Amniotic epithelial cell (primary cell): Measurements from ENCODE around the gene SCRT2.

Experiments used
- DNase-seq: peaks from one replicate; pipeline ENCODE4 v3.0.0-alpha.2; 2010; ENCODE audit warnings: low read depth

SCRT2 gene

DNA sequence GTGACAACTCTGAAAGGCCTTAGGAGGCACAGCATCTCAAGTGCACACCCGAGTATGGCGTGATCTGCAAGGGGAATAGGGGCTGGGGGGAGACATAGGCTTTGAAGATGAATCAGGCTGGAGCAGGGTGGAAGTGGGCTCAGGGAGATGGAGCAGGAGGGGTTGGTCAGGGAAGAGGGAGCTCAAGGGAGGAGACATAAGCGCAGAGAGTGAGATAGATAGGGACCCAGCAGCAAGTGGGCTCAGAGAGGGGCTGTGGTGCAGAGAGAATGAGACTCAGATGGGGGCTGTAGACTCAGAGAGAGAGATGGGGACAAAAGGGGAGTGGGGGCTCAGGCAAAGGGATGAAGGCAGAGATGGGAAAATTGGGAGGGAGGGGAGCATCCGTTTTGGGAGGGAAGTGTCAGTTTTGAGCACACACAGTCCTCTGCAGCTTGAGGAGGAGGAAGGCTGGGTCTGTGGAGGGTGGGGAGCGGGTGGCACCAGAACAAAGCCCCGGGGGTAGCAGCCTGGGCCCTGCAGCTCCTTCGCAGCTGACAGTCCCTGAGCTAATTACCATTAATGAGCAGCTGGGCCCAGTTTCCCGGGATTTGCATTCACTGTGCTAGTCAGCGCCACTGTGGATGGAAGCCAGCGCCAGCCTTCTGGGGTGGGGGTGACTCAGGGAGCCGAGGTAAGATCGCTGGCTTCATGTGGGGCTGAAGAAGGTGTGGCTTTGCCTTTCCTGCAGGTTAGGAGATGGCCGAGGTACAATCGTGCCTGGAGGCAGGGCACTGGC, 41.3 kb downstream of the SCRT2 start:
- DNase-seq = no peak

DNA sequence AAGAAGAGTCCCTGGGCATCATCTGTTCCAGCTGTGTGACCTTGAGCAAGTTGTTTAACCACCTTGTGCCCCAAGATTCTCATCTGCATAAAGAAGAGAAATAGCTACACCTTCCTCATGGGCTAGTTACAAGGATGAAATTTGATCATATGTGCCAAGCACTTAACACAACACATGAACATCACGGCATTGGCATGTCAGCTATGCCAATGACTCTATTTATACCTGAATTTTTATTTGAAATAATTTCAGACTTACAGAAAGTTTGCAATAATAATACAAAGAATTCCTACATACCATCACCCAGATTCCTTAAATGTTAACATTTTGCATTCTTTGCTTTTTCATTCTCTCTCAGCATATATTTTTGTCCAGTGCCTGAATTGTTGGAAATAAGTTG, 44.5 kb downstream of the SCRT2 start:
- no peak for DNase-seq

DNA sequence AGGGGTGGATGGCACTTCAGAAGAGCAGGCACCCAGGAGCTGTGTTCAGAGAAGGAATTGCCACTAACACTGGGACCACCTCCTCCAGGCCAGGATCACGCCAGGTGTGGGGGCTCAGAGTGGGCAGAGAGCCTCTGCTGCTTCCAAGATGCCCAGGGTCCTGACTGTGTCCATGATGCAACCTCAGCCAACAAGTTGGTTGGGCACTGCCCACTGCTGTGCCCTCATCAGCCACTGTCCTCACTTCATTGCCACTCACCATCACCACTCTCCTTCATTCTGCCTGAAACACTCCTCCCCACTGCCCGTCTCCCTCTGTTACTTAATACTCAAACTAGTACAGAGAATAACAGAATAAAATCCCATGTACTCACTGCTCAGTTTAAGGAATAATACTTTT, 49.0 kb downstream of the SCRT2 start:
- no peak for DNase-seq

DNA sequence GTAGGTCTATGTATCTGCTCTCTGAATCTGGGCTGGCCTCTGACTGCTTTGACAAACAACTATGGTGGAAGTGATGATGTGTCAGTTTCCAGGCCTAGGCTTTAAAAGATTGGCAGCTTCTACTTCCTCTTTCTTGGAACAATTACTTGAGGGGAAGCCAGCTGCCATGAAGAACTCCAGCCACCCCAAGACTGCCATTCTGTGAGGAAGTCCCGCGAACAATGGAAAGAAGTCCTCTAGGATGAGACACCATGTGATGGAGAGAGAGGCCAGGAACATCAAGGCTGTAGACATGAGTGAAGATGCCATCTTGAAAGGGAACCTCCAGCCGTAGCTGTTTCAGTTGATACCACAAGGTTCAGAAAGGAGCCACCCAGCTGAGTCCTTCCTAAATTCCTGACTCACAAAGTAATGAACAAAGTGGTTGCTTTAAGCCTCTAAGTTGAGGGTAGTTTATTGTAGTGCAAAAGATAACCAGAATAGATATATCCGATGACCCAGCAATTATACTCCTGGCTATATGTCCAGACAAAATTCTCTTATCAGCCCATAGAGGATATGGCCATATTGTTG, 50.2 kb downstream of the SCRT2 start:
- DNase-seq = no peak

DNA sequence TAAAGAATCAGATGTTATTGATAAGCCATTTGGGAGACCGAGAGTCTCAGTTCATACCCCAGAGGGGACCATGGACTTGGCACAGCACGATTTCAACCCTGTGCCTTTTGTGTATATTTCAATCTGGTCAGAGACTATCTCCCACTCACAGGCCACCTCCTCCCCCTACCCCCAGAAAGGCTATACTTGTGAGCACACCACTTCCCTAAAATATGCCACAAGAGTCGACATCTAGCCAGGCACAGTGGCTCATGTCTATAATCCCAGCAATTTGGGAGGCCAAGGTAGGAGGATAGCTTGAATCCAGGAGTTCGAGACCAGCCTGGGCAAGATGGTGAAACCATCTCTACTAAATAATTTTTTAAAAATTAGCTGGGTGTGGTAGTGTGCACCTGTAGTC, 51.9 kb downstream of the SCRT2 start:
- no peak for DNase-seq

DNA sequence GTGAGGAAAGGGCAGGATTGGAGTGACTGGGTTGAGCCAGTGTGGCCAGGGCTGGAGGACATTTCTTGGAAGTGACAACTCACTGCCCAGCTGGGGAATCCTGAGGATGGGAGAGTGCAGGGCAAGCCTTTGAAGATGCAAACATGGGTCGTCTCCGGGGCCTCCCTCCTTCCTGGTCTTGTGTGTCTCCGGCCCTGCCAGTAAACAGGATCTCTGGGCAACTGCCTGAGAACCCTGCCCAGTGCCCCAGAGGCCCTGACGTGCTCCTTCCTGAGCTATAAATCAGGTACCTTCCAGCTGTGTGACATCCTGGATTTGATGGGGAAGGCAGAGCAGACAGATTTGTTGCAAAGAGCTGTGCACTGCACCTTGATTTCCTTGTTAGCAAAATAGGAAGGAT, 52.6 kb downstream of the SCRT2 start:
- no peak for DNase-seq

- no peak for DNase-seq
Measured at GRCh38 chr20:622161-622560, 53.4 kb downstream of the SCRT2 start.

- peak; percentile 15 for DNase-seq
Measured at GRCh38 chr20:621125-621756, 54.4 kb downstream of the SCRT2 start.

- no peak for DNase-seq
Measured at GRCh38 chr20:620246-620645, 55.4 kb downstream of the SCRT2 start.

- DNase-seq = no peak
Measured at GRCh38 chr20:618980-619379, 56.6 kb downstream of the SCRT2 start.

DNA sequence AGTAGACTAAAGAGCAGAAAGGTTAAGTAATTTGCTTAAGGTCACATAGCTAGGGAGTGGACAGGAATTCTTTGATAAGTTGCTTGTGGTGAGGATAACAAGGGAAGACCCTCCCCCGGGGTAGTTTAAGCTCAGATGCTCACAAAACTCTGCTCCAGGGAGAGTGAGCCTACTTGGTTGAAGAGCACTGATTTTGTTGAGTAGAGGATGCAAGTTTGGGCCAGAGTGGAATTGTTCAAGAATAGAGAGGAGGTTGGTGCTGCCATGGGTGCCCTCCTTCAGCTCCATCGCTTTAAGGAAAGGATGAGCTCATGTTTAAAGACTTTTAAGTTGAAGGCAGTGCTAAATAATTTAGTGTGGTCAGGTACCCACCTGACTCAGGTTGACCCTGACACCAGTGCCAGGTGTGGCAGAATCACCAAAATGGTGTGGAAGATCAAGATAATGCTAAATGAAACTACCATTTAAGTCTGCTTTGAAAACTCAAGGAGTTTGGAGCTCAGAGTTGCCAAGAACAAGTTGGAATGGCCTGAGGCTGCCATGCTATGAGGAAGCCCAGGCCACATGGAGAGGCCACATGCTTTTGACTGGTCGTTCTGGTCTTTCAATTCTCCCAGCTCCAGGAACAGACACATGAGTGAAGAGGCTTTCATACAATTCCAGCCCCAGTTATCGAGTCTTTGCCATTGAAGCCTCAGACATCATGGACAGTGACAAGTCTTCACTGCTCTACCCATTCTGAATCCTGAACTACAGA, 57.5 kb downstream of the SCRT2 start:
- no peak for DNase-seq

DNA sequence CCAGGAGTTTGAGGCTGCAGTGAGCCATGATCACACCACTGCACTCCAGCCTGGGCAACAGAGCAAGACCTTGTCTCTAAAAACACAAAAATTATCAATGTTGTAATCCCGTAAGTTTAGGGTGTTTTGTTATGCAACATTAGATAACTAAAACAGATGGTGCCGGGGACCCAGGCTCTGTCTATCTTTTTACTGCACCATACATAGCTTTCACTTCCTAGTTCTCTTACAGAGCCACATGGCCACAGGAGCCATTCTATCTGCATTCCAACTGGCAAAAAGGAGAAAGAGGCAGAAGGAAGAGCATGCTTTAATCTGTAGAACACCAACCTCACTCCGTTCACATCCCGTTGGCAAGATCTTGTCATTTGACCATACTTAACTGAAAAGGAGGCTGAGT, 60.1 kb downstream of the SCRT2 start:
- DNase-seq = no peak

- DNase-seq = no peak
Measured at GRCh38 chr20:611843-612185, 63.8 kb downstream of the SCRT2 start.
